SU-DHL-6 (cell line): ENCODE results near the gene TMEM37.

Experiments
- CTCF ChIP-seq: fragments of 200-600 bp; sonication (generic); IDR thresholded peaks from one replicate; pipeline ENCODE4 v1.5.1; 2017; ENCODE audit warnings: antibody characterized with exemption, mild to moderate bottlenecking, low read length, moderate library complexity; ENCODE audit not compliant: insufficient read depth, poor library complexity, severe bottlenecking
- EZH2phosphoT487 ChIP-seq: fragments of 200-600 bp; sonication (generic), shearing (Covaris generic); conservative IDR thresholded peaks from 2 replicates; pipeline ENCODE4 v1.6.1; 2018; ENCODE audit warnings: mild to moderate bottlenecking, antibody characterized with exemption, low read length, moderate library complexity, mixed read lengths

GRCh38 chr2:119469131-119469530 lies 37.5 kb downstream of the TMEM37 start:
- TF ChIP-seq CTCF (no peak), EZH2phosphoT487 (no peak)
